ENCODE results near the gene ZBTB11.

ZBTB11 gene

DNA sequence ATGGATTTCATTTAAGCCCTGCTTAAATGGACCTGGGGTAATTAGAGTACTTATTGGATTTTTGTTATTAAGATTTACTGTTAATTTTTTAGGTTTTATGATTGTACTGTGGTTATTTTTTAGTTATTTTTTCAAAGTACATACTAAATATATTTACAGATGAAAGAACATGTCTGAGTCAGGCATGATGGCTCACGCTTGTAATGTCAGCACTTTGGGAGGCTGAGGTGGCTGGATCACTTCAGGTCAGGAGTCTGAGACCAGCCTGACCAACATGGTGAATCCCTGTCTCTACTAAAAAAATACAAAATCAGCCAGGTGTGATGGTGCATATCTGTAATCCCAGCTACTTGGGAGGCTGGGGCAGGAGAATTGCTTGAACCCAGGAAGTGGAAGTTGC lies 25.8 kb upstream of the ZBTB11 start (continued):
- TF ChIP-seq, protein P1, sequence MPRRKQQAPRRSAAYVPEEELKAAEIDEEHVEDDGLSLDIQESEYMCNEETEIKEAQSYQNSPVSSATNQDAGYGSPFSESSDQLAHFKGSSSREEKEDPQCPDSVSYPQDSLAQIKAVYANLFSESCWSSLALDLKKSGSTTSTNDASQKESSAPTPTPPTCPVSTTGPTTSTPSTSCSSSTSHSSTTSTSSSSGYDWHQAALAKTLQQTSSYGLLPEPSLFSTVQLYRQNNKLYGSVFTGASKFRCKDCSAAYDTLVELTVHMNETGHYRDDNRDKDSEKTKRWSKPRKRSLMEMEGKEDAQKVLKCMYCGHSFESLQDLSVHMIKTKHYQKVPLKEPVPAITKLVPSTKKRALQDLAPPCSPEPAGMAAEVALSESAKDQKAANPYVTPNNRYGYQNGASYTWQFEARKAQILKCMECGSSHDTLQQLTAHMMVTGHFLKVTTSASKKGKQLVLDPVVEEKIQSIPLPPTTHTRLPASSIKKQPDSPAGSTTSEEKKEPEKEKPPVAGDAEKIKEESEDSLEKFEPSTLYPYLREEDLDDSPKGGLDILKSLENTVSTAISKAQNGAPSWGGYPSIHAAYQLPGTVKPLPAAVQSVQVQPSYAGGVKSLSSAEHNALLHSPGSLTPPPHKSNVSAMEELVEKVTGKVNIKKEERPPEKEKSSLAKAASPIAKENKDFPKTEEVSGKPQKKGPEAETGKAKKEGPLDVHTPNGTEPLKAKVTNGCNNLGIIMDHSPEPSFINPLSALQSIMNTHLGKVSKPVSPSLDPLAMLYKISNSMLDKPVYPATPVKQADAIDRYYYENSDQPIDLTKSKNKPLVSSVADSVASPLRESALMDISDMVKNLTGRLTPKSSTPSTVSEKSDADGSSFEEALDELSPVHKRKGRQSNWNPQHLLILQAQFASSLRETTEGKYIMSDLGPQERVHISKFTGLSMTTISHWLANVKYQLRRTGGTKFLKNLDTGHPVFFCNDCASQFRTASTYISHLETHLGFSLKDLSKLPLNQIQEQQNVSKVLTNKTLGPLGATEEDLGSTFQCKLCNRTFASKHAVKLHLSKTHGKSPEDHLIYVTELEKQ (tag by site-specific recombination; IDR thresholded peaks at IDR 0.05; ENCODE audit: borderline replicate concordance) = no peak
- TF ChIP-seq, protein P2, sequence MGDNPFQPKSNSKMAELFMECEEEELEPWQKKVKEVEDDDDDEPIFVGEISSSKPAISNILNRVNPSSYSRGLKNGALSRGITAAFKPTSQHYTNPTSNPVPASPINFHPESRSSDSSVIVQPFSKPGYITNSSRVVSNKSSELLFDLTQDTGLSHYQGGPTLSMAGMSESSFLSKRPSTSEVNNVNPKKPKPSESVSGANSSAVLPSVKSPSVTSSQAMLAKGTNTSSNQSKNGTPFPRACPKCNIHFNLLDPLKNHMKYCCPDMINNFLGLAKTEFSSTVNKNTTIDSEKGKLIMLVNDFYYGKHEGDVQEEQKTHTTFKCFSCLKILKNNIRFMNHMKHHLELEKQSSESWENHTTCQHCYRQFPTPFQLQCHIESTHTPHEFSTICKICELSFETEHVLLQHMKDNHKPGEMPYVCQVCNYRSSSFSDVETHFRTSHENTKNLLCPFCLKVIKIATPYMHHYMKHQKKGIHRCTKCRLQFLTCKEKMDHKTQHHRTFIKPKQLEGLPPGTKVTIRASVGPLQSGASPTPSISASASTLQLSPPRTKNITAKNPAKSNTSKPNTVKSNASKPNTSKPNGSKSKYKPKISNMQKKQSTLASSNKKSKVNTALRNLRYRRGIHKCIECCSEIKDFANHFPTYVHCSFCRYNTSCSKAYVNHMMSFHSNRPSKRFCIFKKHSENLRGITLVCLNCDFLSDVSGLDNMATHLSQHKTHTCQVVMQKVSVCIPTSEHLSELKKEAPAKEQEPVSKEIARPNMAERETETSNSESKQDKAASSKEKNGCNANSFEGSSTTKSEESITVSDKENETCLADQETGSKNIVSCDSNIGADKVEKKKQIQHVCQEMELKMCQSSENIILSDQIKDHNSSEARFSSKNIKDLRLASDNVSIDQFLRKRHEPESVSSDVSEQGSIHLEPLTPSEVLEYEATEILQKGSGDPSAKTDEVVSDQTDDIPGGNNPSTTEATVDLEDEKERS (tag by site-specific recombination; IDR thresholded peaks at IDR 0.05) = no peak
- TF ChIP-seq ZNF629 (tag by site-specific recombination; IDR thresholded peaks at IDR 0.05) = no peak
- no peak for TF ChIP-seq ZNF623 (tag by site-specific recombination; IDR thresholded peaks at IDR 0.05)
- TF ChIP-seq, protein P3, sequence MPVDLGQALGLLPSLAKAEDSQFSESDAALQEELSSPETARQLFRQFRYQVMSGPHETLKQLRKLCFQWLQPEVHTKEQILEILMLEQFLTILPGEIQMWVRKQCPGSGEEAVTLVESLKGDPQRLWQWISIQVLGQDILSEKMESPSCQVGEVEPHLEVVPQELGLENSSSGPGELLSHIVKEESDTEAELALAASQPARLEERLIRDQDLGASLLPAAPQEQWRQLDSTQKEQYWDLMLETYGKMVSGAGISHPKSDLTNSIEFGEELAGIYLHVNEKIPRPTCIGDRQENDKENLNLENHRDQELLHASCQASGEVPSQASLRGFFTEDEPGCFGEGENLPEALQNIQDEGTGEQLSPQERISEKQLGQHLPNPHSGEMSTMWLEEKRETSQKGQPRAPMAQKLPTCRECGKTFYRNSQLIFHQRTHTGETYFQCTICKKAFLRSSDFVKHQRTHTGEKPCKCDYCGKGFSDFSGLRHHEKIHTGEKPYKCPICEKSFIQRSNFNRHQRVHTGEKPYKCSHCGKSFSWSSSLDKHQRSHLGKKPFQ (tag by site-specific recombination; IDR thresholded peaks at IDR 0.05) = no peak

DNA sequence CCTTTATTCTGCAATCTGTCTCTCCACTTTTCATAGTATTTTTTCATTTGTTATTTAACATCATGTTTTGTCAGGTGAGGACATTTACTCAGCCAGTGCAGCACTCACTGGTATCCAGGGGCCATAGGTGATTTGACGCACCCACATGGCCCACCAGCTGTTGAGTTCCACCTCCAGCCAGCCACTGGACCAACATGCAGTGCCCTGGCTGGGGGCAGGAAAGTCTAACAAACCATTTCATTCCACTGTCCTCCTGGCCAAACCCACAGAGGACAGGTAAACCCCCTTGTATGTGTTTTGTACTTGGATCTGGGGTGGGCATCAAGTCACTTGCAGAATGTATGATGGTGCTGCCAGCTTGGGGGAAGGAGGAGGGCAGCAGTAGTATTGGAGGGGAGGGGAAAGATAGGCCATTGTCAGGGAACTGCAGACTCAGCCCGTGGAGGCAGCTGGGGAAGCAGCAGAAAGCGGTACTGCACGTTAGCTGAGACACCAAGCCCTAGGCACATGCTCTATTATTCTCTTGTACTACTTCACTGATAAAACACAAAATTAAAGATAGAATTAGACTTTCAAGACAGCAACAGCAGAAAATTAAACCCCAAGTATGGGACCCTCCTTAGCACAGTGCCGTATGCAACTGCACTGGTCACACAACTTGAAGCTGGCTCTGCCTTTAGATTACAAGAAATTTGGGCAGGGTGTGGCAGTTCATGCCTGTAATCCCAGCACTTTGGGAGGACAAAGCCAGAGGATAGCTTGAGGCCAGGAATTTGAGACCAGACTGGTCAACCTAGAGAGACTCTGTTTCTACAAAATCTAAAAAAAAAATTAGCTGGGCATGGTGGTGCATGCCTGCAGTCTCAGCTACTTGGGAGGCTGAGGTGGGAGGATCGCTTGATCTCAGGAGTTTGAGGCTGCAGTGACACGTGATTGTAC lies 25.0 kb upstream of the ZBTB11 start:
- no peaks in the 10 kb centered on the region for H3K36me3 ChIP-seq (ENCODE audit: control insufficient read depth in 2 of 2, insufficient read depth in 1 of 2, low read length in 2 of 2)
- H3K4me3 ChIP-seq (ENCODE audit: low read depth, low read length) = no peak overlapping the region
- no peak overlapping the region for H3K27ac ChIP-seq (ENCODE audit: extremely low read depth, low read depth, low read length)
- no peaks in the 10 kb centered on the region for H3K4me1 ChIP-seq (ENCODE audit: control insufficient read depth, insufficient read depth, low read length)
- CTCF ChIA-PET = interaction anchor here (0.6 to 1.0 kb wide), 2 partner anchors 100 to 101 kb away, joined by 3 read pairs; no protein-coding TSS in a partner anchor
- POLR2A ChIA-PET = no interaction called here
- TF ChIP-seq, protein P4, sequence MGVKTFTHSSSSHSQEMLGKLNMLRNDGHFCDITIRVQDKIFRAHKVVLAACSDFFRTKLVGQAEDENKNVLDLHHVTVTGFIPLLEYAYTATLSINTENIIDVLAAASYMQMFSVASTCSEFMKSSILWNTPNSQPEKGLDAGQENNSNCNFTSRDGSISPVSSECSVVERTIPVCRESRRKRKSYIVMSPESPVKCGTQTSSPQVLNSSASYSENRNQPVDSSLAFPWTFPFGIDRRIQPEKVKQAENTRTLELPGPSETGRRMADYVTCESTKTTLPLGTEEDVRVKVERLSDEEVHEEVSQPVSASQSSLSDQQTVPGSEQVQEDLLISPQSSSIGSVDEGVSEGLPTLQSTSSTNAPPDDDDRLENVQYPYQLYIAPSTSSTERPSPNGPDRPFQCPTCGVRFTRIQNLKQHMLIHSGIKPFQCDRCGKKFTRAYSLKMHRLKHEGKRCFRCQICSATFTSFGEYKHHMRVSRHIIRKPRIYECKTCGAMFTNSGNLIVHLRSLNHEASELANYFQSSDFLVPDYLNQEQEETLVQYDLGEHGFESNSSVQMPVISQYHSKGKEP (tag by site-specific recombination; IDR thresholded peaks at IDR 0.05) = no peak
- TF ChIP-seq ZNF10 (tag by site-specific recombination; IDR thresholded peaks at IDR 0.05) (no peak), ZNF169 (tag by site-specific recombination; IDR thresholded peaks at IDR 0.05) (no peak), SCRT1 (tag by site-specific recombination; IDR thresholded peaks at IDR 0.05; ENCODE audit: borderline replicate concordance) (no peak), ZNF132 (tag by site-specific recombination; IDR thresholded peaks at IDR 0.05; ENCODE audit: borderline replicate concordance) (no peak), MEIS1 (CRISPR knock-in tag; IDR thresholded peaks at IDR 0.05; ENCODE audit: borderline replicate concordance) (no peak), ZBTB21 (tag by site-specific recombination; IDR thresholded peaks at IDR 0.05) (no peak), ZBTB17 (tag by site-specific recombination; IDR thresholded peaks at IDR 0.05) (no peak), HOXA7 (CRISPR knock-in tag; IDR thresholded peaks at IDR 0.05; ENCODE audit: borderline replicate concordance) (no peak), ZNF623 (tag by site-specific recombination; IDR thresholded peaks at IDR 0.05) (no peak), ZNF341 (tag by site-specific recombination; IDR thresholded peaks at IDR 0.05; ENCODE audit: low read depth) (no peak), ZNF701 (tag by site-specific recombination; IDR thresholded peaks at IDR 0.05) (no peak), KLF10 (tag by site-specific recombination; IDR thresholded peaks at IDR 0.05) (no peak), ZNF626 (tag by site-specific recombination; IDR thresholded peaks at IDR 0.05) (no peak), ZNF2 (tag by site-specific recombination; IDR thresholded peaks at IDR 0.05) (no peak)
- TF ChIP-seq, protein P2 (tag by site-specific recombination; IDR thresholded peaks at IDR 0.05) = no peak
- TF ChIP-seq, protein P5, sequence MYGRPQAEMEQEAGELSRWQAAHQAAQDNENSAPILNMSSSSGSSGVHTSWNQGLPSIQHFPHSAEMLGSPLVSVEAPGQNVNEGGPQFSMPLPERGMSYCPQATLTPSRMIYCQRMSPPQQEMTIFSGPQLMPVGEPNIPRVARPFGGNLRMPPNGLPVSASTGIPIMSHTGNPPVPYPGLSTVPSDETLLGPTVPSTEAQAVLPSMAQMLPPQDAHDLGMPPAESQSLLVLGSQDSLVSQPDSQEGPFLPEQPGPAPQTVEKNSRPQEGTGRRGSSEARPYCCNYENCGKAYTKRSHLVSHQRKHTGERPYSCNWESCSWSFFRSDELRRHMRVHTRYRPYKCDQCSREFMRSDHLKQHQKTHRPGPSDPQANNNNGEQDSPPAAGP (tag by site-specific recombination; IDR thresholded peaks at IDR 0.05) = no peak
- H3K9me3 ChIP-seq (ENCODE audit: control insufficient read depth, insufficient read depth, low read depth, low read length) = no peaks in the 10 kb centered on the region

All from HEK293 (cell line).